ENCODE measurements around the gene ABHD11. TPM values are rescaled to one million over a fixed set of nuclear protein-coding genes. Genes with fewer than 3 reads are reported as not detected.

Gene ABHD11
- total and polyA plus RNA-seq, 9 of the 15 experiments (the other 6 are each of a cell fraction or from before 2014, with no cell fraction given): 7.7 to 44.2 (median 18.9) TPM

- TF ChIP-seq, protein P1, sequence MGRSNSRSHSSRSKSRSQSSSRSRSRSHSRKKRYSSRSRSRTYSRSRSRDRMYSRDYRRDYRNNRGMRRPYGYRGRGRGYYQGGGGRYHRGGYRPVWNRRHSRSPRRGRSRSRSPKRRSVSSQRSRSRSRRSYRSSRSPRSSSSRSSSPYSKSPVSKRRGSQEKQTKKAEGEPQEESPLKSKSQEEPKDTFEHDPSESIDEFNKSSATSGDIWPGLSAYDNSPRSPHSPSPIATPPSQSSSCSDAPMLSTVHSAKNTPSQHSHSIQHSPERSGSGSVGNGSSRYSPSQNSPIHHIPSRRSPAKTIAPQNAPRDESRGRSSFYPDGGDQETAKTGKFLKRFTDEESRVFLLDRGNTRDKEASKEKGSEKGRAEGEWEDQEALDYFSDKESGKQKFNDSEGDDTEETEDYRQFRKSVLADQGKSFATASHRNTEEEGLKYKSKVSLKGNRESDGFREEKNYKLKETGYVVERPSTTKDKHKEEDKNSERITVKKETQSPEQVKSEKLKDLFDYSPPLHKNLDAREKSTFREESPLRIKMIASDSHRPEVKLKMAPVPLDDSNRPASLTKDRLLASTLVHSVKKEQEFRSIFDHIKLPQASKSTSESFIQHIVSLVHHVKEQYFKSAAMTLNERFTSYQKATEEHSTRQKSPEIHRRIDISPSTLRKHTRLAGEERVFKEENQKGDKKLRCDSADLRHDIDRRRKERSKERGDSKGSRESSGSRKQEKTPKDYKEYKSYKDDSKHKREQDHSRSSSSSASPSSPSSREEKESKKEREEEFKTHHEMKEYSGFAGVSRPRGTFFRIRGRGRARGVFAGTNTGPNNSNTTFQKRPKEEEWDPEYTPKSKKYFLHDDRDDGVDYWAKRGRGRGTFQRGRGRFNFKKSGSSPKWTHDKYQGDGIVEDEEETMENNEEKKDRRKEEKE (IDR thresholded peaks at IDR 0.05; ENCODE audit: borderline replicate concordance in 1 of 2, control insufficient read depth in 1 of 2, low read depth in 2 of 2, low read length in 1 of 2): 0 out of 4 replicates have a peak, but pooled peaks of 1 of the 2 experiments have one; percentile 34
- peak; percentile 76 for TF ChIP-seq CREB1 (IDR thresholded peaks at IDR 0.05)
- TF ChIP-seq CREB1 (CRISPR knock-in tag; IDR thresholded peaks at IDR 0.05): peak; percentile 76
- no peak for TF ChIP-seq ZNF644 (tag; IDR thresholded peaks at IDR 0.05; ENCODE audit: low read depth)
- no peak for TF ChIP-seq PHTF2 (CRISPR knock-in tag; IDR thresholded peaks at IDR 0.05)
- TF ChIP-seq TCF15 (CRISPR knock-in tag; IDR thresholded peaks at IDR 0.05): no peak
- TF ChIP-seq CHD7 (IDR thresholded peaks at IDR 0.05; ENCODE audit: low read depth, low read length): no peak
- no peak for TF ChIP-seq ZNF23 (CRISPR knock-in tag; IDR thresholded peaks at IDR 0.05)
- no peak for TF ChIP-seq EZH2 (IDR thresholded peaks at IDR 0.05; ENCODE audit: borderline replicate concordance, low read depth, low read length)
- TF ChIP-seq, protein P2, sequence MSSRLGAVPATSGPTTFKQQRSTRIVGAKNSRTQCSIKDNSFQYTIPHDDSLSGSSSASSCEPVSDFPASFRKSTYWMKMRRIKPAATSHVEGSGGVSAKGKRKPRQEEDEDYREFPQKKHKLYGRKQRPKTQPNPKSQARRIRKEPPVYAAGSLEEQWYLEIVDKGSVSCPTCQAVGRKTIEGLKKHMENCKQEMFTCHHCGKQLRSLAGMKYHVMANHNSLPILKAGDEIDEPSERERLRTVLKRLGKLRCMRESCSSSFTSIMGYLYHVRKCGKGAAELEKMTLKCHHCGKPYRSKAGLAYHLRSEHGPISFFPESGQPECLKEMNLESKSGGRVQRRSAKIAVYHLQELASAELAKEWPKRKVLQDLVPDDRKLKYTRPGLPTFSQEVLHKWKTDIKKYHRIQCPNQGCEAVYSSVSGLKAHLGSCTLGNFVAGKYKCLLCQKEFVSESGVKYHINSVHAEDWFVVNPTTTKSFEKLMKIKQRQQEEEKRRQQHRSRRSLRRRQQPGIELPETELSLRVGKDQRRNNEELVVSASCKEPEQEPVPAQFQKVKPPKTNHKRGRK (tag; IDR thresholded peaks at IDR 0.05): no peak
Observed at GRCh38 chr7:73738612-73739386, at the start of gene ABHD11 (continued).

All from K562 (cell line).